ENCODE results near the gene CYLD.

GRCh38 chr16:50831751-50832150 is 89.9 kb downstream of the CYLD start:
- TF ChIP-seq, protein P1, sequence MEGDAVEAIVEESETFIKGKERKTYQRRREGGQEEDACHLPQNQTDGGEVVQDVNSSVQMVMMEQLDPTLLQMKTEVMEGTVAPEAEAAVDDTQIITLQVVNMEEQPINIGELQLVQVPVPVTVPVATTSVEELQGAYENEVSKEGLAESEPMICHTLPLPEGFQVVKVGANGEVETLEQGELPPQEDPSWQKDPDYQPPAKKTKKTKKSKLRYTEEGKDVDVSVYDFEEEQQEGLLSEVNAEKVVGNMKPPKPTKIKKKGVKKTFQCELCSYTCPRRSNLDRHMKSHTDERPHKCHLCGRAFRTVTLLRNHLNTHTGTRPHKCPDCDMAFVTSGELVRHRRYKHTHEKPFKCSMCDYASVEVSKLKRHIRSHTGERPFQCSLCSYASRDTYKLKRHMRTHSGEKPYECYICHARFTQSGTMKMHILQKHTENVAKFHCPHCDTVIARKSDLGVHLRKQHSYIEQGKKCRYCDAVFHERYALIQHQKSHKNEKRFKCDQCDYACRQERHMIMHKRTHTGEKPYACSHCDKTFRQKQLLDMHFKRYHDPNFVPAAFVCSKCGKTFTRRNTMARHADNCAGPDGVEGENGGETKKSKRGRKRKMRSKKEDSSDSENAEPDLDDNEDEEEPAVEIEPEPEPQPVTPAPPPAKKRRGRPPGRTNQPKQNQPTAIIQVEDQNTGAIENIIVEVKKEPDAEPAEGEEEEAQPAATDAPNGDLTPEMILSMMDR (IDR thresholded peaks at IDR 0.05; ENCODE audit: low read length), result no peak
- no peak for TF ChIP-seq EZH2 (IDR thresholded peaks at IDR 0.05; ENCODE audit: borderline replicate concordance, low read length)
